HEK293 (cell line): ENCODE measurements around the gene ZGLP1.
A peak's percentile ranks its signal among the peaks of the same experiment; 100 is the strongest.

Experiments
- CTCF ChIP-seq: fragments of 450-650 bp; formaldehyde crosslinking; IDR thresholded peaks from 2 replicates; pipeline ENCODE4 v1.5.1; 2016; ENCODE audit warnings: missing biosample characterization, missing genetic modification characterization
- HOXD13 ChIP-seq: sonication (generic); formaldehyde crosslinking; IDR thresholded peaks from 2 replicates; pipeline ENCODE4 v1.8.0; 2022; ENCODE audit warnings: missing genetic modification reagents, borderline replicate concordance
- MYNN ChIP-seq: fragments of 450-650 bp; formaldehyde crosslinking; IDR thresholded peaks from 2 replicates; pipeline ENCODE4 v1.5.1; 2016; ENCODE audit warnings: missing biosample characterization, missing genetic modification characterization, borderline replicate concordance
- OVOL3 ChIP-seq: fragments of 450-650 bp; formaldehyde crosslinking; IDR thresholded peaks from 2 replicates; pipeline ENCODE4 v1.5.1; 2016; ENCODE audit warnings: missing biosample characterization, missing genetic modification characterization
- PRDM2 ChIP-seq: fragments of 450-650 bp; formaldehyde crosslinking; IDR thresholded peaks from 2 replicates; pipeline ENCODE4 v1.5.1; 2016; ENCODE audit warnings: missing biosample characterization, missing genetic modification characterization, borderline replicate concordance
- SP2 ChIP-seq: fragments of 450-650 bp; formaldehyde crosslinking; IDR thresholded peaks from 2 replicates; pipeline ENCODE4 v1.5.1; 2016; ENCODE audit warnings: missing biosample characterization, missing genetic modification characterization
- SP7 ChIP-seq: fragments of 450-650 bp; formaldehyde crosslinking; IDR thresholded peaks from 2 replicates; pipeline ENCODE4 v1.5.1; 2016; ENCODE audit warnings: missing biosample characterization, missing genetic modification characterization
- TCF7L2 ChIP-seq: IDR thresholded peaks from 2 replicates; pipeline ENCODE4 v1.6.1; 2011; ENCODE audit warnings: low read depth, mild to moderate bottlenecking, inconsistent platforms, low read length, moderate library complexity, borderline replicate concordance
- ZBTB6 ChIP-seq: fragments of 450-650 bp; formaldehyde crosslinking; IDR thresholded peaks from 2 replicates; pipeline ENCODE4 v1.5.1; 2017; ENCODE audit warnings: missing biosample characterization, missing genetic modification characterization
- ZBTB8A ChIP-seq: fragments of 450-650 bp; formaldehyde crosslinking; IDR thresholded peaks from 2 replicates; pipeline ENCODE4 v1.5.1; 2016; ENCODE audit warnings: missing biosample characterization, missing genetic modification characterization
- ZNF112 ChIP-seq: fragments of 450-650 bp; formaldehyde crosslinking; IDR thresholded peaks from 2 replicates; pipeline ENCODE4 v1.5.0; 2017; ENCODE audit warnings: missing biosample characterization, missing genetic modification characterization
- ZNF114 ChIP-seq: fragments of 450-650 bp; formaldehyde crosslinking; IDR thresholded peaks from 2 replicates; pipeline ENCODE4 v1.5.0; 2017; ENCODE audit warnings: missing biosample characterization, missing genetic modification characterization
- ZNF18 ChIP-seq: fragments of 450-650 bp; formaldehyde crosslinking; IDR thresholded peaks from 2 replicates; pipeline ENCODE4 v1.5.1; 2016; ENCODE audit warnings: missing biosample characterization, missing genetic modification characterization
- ZNF19 ChIP-seq: fragments of 450-650 bp; formaldehyde crosslinking; IDR thresholded peaks from 2 replicates; pipeline ENCODE4; 2016; ENCODE audit warnings: missing biosample characterization, missing genetic modification characterization, low read depth
- ZNF202 ChIP-seq: fragments of 450-650 bp; formaldehyde crosslinking; IDR thresholded peaks from 2 replicates; pipeline ENCODE4 v1.5.1; 2016; ENCODE audit warnings: missing biosample characterization, missing genetic modification characterization, borderline replicate concordance
- ZNF214 ChIP-seq: fragments of 450-650 bp; formaldehyde crosslinking; IDR thresholded peaks from 2 replicates; pipeline ENCODE4 v1.5.1; 2017; ENCODE audit warnings: missing biosample characterization, mild to moderate bottlenecking, missing genetic modification characterization, borderline replicate concordance
- ZNF354C ChIP-seq: fragments of 450-650 bp; formaldehyde crosslinking; IDR thresholded peaks from 2 replicates; pipeline ENCODE4 v1.5.1; 2016; ENCODE audit warnings: missing biosample characterization, missing genetic modification characterization, low read depth, borderline replicate concordance
- ZNF423 ChIP-seq: fragments of 450-650 bp; formaldehyde crosslinking; IDR thresholded peaks from 2 replicates; pipeline ENCODE4 v1.5.1; 2016; ENCODE audit warnings: missing biosample characterization, missing genetic modification characterization
- ZNF544 ChIP-seq: fragments of 450-650 bp; formaldehyde crosslinking; IDR thresholded peaks from 2 replicates; pipeline ENCODE4 v1.5.0; 2017; ENCODE audit warnings: missing biosample characterization, missing genetic modification characterization
- ZNF585B ChIP-seq: fragments of 450-650 bp; formaldehyde crosslinking; IDR thresholded peaks from 2 replicates; pipeline ENCODE4 v1.5.1; 2016; ENCODE audit warnings: missing biosample characterization, missing genetic modification characterization
- ZNF621 ChIP-seq: fragments of 450-650 bp; formaldehyde crosslinking; IDR thresholded peaks from 2 replicates; pipeline ENCODE4 v1.5.1; 2017; ENCODE audit warnings: missing biosample characterization, missing genetic modification characterization
- ZNF654 ChIP-seq: fragments of 450-650 bp; formaldehyde crosslinking; IDR thresholded peaks from 2 replicates; pipeline ENCODE4 v1.5.1; 2016; ENCODE audit warnings: low read depth, missing biosample characterization, missing genetic modification characterization
- ZNF747 ChIP-seq: fragments of 450-650 bp; formaldehyde crosslinking; IDR thresholded peaks from 2 replicates; pipeline ENCODE4 v1.5.1; 2016; ENCODE audit warnings: missing biosample characterization, missing genetic modification characterization
- ZNF76 ChIP-seq: fragments of 450-650 bp; formaldehyde crosslinking; IDR thresholded peaks from 2 replicates; pipeline ENCODE4; 2016; ENCODE audit warnings: low read depth, missing biosample characterization, missing genetic modification characterization, borderline replicate concordance
- ZNF777 ChIP-seq: fragments of 450-650 bp; formaldehyde crosslinking; IDR thresholded peaks from 2 replicates; pipeline ENCODE4 v1.5.1; 2017; ENCODE audit warnings: missing biosample characterization, missing genetic modification characterization, borderline replicate concordance
- ZNF792 ChIP-seq: fragments of 450-650 bp; formaldehyde crosslinking; IDR thresholded peaks from 2 replicates; pipeline ENCODE4 v1.5.1; 2016; ENCODE audit warnings: missing biosample characterization, missing genetic modification characterization
- ZNF837 ChIP-seq: fragments of 450-650 bp; formaldehyde crosslinking; IDR thresholded peaks from 2 replicates; pipeline ENCODE4 v1.5.1; 2016; ENCODE audit warnings: missing biosample characterization, missing genetic modification characterization
- ZSCAN18 ChIP-seq: fragments of 450-650 bp; formaldehyde crosslinking; IDR thresholded peaks from 2 replicates; pipeline ENCODE4 v1.5.1; 2016; ENCODE audit warnings: missing biosample characterization, missing genetic modification characterization

The ZGLP1 gene

GRCh38 chr19:10332965-10333757, 23.5 kb upstream of the ZGLP1 start, which contains the start of gene RAVER1 (continued):
- TF ChIP-seq ZNF214 (tag by site-specific recombination): no peak
- TF ChIP-seq ZNF18: peak; percentile 39; the same call in 1 of the 2 replicates
- TF ChIP-seq ZSCAN18: peak; percentile 88; the same call in 1 of the 2 replicates
- TF ChIP-seq SP7 (tag by site-specific recombination): peak; percentile 90
- no peak for TF ChIP-seq ZNF112 (tag by site-specific recombination)
- peak; percentile 25; the same call in 1 of the 2 replicates for TF ChIP-seq ZNF792 (tag by site-specific recombination)
- peak; percentile 96 for TF ChIP-seq SP2 (tag by site-specific recombination)
- TF ChIP-seq ZNF621: no peak
- TF ChIP-seq ZNF19 (tag by site-specific recombination): no peak
- peak; percentile 94 for TF ChIP-seq OVOL3
- TF ChIP-seq ZNF654 (tag by site-specific recombination): no peak
- TF ChIP-seq ZBTB6 (tag by site-specific recombination): no peak
- TF ChIP-seq ZNF354C (tag by site-specific recombination): no peak
- peak; percentile 28; the same call in 1 of the 2 replicates for TF ChIP-seq MYNN (tag by site-specific recombination)
- TF ChIP-seq HOXD13: no peak
- TF ChIP-seq ZNF837 (tag by site-specific recombination): no peak
- no peak for TF ChIP-seq ZNF114
- no peak for TF ChIP-seq ZNF423
- peak; percentile 74 for TF ChIP-seq ZBTB8A
- TF ChIP-seq TCF7L2: peak; percentile 90
- no peak for TF ChIP-seq ZNF544
- TF ChIP-seq ZNF585B (tag by site-specific recombination): no peak
- TF ChIP-seq CTCF (tag by site-specific recombination): peak; percentile 92
- peak; percentile 89 for TF ChIP-seq ZNF76 (tag by site-specific recombination)
- no peak for TF ChIP-seq ZNF202 (tag by site-specific recombination)
- TF ChIP-seq PRDM2 (tag by site-specific recombination): no peak; the same call in 1 of the 2 replicates
- 0 out of 2 replicates have a peak, but pooled peaks have one; percentile 12 for TF ChIP-seq ZNF777 (tag by site-specific recombination)
- TF ChIP-seq ZNF747: no peak
